ENCODE measurements around the gene TRAPPC4. TPM values are rescaled to one million over a fixed set of nuclear protein-coding genes. Genes with fewer than 3 reads are reported as not detected.

TRAPPC4 gene
- total RNA-seq, 1 donor from 2014 or later = 60.4 TPM

DNA sequence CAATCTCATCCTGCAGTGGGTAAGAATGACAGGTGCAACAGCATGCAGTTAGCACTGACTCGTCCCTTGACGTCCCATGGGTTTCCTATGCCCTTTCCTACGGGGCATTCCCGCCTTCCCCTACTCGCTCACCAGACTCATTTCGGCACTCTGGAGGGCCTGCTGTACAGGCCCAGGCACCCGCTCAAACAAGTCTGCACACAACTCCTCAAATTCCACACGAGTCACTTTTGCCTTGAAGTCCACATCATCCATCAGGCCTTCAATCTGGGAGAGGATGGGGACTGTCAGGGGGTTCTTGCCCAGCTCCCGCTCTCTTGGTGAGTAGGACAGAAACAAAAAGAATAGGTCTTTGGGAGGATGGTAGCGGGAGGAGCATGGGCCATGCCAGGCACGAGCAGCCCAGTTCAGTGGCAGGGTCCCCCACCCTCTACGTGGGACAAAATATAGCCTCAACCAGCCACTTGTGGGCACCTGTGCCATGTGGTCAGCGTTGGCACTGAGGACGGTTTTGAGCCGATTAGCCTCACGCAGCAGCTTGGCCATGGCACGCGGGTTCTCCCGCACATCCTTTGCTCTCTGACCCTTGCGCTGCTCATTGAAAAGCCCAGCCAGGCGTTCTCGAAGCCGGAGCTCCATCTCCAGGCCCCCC, 33.7 kb downstream of the TRAPPC4 start:
- peaks cover 8% of the 10 kb centered on the region for H3K4me1 Mint-ChIP-seq (ENCODE audit: unreplicated experiment)
- TF ChIP-seq, protein P1, sequence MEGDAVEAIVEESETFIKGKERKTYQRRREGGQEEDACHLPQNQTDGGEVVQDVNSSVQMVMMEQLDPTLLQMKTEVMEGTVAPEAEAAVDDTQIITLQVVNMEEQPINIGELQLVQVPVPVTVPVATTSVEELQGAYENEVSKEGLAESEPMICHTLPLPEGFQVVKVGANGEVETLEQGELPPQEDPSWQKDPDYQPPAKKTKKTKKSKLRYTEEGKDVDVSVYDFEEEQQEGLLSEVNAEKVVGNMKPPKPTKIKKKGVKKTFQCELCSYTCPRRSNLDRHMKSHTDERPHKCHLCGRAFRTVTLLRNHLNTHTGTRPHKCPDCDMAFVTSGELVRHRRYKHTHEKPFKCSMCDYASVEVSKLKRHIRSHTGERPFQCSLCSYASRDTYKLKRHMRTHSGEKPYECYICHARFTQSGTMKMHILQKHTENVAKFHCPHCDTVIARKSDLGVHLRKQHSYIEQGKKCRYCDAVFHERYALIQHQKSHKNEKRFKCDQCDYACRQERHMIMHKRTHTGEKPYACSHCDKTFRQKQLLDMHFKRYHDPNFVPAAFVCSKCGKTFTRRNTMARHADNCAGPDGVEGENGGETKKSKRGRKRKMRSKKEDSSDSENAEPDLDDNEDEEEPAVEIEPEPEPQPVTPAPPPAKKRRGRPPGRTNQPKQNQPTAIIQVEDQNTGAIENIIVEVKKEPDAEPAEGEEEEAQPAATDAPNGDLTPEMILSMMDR (IDR thresholded peaks at IDR 0.05; ENCODE audit: unreplicated experiment) = no peak
- H3K27ac Mint-ChIP-seq (ENCODE audit: unreplicated experiment) = no peak overlapping the region
- peak overlapping the region; percentile 79 for H3K4me3 Mint-ChIP-seq (ENCODE audit: unreplicated experiment)
- H3K36me3 Mint-ChIP-seq (ENCODE audit: low read depth, unreplicated experiment) = peaks cover 66% of the 10 kb centered on the region
- DNase-seq (ENCODE audit: low spot score) = no peak
- H3K27me3 Mint-ChIP-seq (ENCODE audit: unreplicated experiment) = peaks cover 11% of the 10 kb centered on the region
- no peaks in the 10 kb centered on the region for H3K9me3 Mint-ChIP-seq (ENCODE audit: unreplicated experiment)

DNA sequence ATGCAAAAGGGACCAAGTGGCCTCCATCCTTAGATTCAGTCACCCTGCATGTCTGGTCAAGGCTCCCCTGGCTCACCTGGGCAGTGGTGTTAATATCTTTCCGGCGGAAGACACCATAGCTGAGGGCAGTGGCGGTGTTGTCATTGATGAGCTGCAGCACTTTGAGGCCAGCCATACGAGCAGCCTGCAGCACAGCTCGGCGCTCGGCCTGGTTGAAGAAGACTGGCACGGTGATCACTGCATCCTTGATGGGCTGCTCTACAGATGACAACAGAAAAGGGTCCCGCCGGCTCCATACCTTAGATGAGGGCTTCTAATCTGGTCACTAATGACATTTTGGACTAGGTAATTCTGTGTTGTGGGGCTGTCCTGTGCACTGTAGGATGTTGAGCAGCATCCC, 35.9 kb downstream of the TRAPPC4 start:
- H3K27ac Mint-ChIP-seq (ENCODE audit: unreplicated experiment) = no peak overlapping the region
- no peaks in the 10 kb centered on the region for H3K9me3 Mint-ChIP-seq (ENCODE audit: unreplicated experiment)
- DNase-seq (ENCODE audit: low spot score) = no peak
- peaks cover 10% of the 10 kb centered on the region for H3K27me3 Mint-ChIP-seq (ENCODE audit: unreplicated experiment)
- peaks cover 55% of the 10 kb centered on the region for H3K36me3 Mint-ChIP-seq (ENCODE audit: low read depth, unreplicated experiment)
- H3K4me1 Mint-ChIP-seq (ENCODE audit: unreplicated experiment) = peaks cover 17% of the 10 kb centered on the region
- TF ChIP-seq, protein P1 (IDR thresholded peaks at IDR 0.05; ENCODE audit: unreplicated experiment) = no peak
- H3K4me3 Mint-ChIP-seq (ENCODE audit: unreplicated experiment) = peak overlapping the region; percentile 60

DNA sequence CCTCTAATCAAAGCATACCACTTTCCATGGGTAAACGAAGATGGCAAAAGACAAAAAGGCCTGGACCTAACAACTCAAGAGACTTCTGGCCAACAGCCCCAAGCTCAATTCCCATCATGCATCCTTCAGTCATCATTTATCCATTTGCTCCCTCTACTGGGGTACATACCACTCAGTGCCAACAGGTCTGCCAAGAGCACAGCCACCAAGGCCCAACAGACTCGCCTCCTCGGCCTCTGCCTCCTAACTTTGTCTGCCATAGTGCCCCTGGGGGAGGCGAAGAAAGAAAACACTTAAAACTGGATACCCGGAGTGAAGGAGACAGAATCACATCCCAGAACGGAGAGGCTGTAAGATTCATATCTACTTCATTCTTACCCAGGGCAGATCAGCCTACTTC, 37.3 kb downstream of the TRAPPC4 start:
- Mint-ChIP-seq H3K9me3 (ENCODE audit: unreplicated experiment) (no peaks in the 10 kb centered on the region), H3K4me1 (ENCODE audit: unreplicated experiment) (peaks cover 17% of the 10 kb centered on the region), H3K27ac (ENCODE audit: unreplicated experiment) (peak overlapping the region; percentile 39), H3K27me3 (ENCODE audit: unreplicated experiment) (peaks cover 9% of the 10 kb centered on the region), H3K36me3 (ENCODE audit: low read depth, unreplicated experiment) (peaks cover 44% of the 10 kb centered on the region), H3K4me3 (ENCODE audit: unreplicated experiment) (peak overlapping the region; percentile 92)
- TF ChIP-seq, protein P1 (IDR thresholded peaks at IDR 0.05; ENCODE audit: unreplicated experiment) = no peak
- DNase-seq (ENCODE audit: low spot score) = no peak

DNA sequence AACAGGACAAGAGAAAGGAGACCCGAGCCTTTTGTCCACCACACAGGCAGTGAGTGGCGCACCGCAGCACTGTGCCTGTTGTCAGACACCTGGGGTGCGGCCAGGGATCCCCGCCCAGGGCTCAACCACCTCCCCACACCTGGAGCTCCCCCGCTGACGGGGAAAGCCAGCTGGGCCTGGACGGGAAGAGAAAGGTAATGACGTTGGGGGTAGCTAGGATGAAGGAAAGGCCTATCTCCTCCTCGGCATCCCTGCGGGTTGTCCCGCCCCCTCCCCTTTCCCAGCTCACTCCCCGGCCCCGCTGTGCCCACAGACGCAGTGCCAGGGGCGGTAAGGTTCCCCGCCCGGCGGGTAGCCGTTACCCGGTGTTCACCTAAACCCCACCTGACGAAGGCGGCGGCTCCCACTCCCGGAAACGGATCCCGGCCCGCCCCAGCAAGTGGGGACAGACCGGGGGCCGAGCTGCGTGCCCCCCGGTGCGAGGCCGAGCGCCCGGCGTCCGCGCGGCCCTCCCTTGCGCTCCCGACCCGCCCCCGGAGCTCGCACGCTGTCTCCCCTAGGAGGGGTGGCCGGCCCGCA, 37.9 kb downstream of the TRAPPC4 start:
- no peak overlapping the region for H3K27ac Mint-ChIP-seq (ENCODE audit: unreplicated experiment)
- H3K4me3 Mint-ChIP-seq (ENCODE audit: unreplicated experiment) = peak overlapping the region; percentile 97
- peaks cover 17% of the 10 kb centered on the region for H3K4me1 Mint-ChIP-seq (ENCODE audit: unreplicated experiment)
- no peaks in the 10 kb centered on the region for H3K9me3 Mint-ChIP-seq (ENCODE audit: unreplicated experiment)
- TF ChIP-seq, protein P1 (IDR thresholded peaks at IDR 0.05; ENCODE audit: unreplicated experiment) = no peak
- peaks cover 6% of the 10 kb centered on the region for H3K27me3 Mint-ChIP-seq (ENCODE audit: unreplicated experiment)
- peaks cover 38% of the 10 kb centered on the region for H3K36me3 Mint-ChIP-seq (ENCODE audit: low read depth, unreplicated experiment)
- peak; percentile 44 for DNase-seq (ENCODE audit: low spot score)
